Mesenteric fat pad (tissue), 1 donor: ENCODE measurements around the gene ZNF639. TPM values are rescaled to one million over a fixed set of nuclear protein-coding genes. Genes with fewer than 3 reads are reported as not detected.
"Not testable (repeated sequence)": the region's sequence is repeated elsewhere in the genome, so short reads cannot be mapped to it uniquely, and the experiment has no call there.

Experiments used
- DNase-seq: peaks from one replicate; pipeline ENCODE4 v3.0.0-alpha.2; 2020; ENCODE audit warnings: low spot score
- long read RNA-seq: library from polyadenylated mRNA; unstranded; transcript quantifications from one replicate; pipeline ENCODE4 v2.0.0, GENCODE V29; 2020
- total RNA-seq: library from RNA; stranded (reverse); fragmentation: NEBNext Ultra II Directional; extraction: Animal tissue kit (Norgen Biotek cat#: 25700); gene quantifications from one replicate; pipeline ENCODE4 v1.2.1, GENCODE V29; 2021
- donor health status: DM: yes; HTN: yes; CAD: no.

The ZNF639 gene
- total RNA-seq, result 33.0 TPM
- long read RNA-seq, partial matches to known transcripts, result 1 of 5 reads
- long read RNA-seq, other reads (novel, unspliced or antisense), result 1 of 5 reads

- peak; percentile 93 for DNase-seq
Measured at GRCh38 chr3:179322286-179323196, at the start of gene ZNF639. Gene ZNF639 (plus strand): TSS chr3:179323031. CDS start chr3:179328294, 5,263 bp downstream.

GRCh38 chr3:179274434-179274833, 48.4 kb upstream of the ZNF639 start:
- DNase-seq, result not testable (repeated sequence)

GRCh38 chr3:179276001-179276400, 46.8 kb upstream of the ZNF639 start:
- no peak for DNase-seq

- DNase-seq, result no peak
Measured at GRCh38 chr3:179276743-179277142, 46.1 kb upstream of the ZNF639 start.

- no peak for DNase-seq
Measured at GRCh38 chr3:179278151-179278550, 44.7 kb upstream of the ZNF639 start.

GRCh38 chr3:179278932-179279693, 43.7 kb upstream of the ZNF639 start:
- no peak for DNase-seq

GRCh38 chr3:179279837-179280236, 43.0 kb upstream of the ZNF639 start:
- DNase-seq, result no peak

- no peak for DNase-seq
Measured at GRCh38 chr3:179281825-179282224, 41.0 kb upstream of the ZNF639 start.

GRCh38 chr3:179286331-179286730, 36.5 kb upstream of the ZNF639 start:
- no peak for DNase-seq

- DNase-seq, result no peak
Measured at GRCh38 chr3:179288845-179289244, 34.0 kb upstream of the ZNF639 start.

- DNase-seq, result no peak
Measured at GRCh38 chr3:179289295-179289694, 33.5 kb upstream of the ZNF639 start.

- DNase-seq, result no peak
Measured at GRCh38 chr3:179292450-179292849, 30.4 kb upstream of the ZNF639 start.

- no peak for DNase-seq
Measured at GRCh38 chr3:179297971-179298725, 24.7 kb upstream of the ZNF639 start.

- DNase-seq, result no peak
Measured at GRCh38 chr3:179299316-179299715, 23.5 kb upstream of the ZNF639 start.

- DNase-seq, result no peak
Measured at GRCh38 chr3:179299999-179300613, 22.7 kb upstream of the ZNF639 start.

GRCh38 chr3:179301645-179302044, 21.2 kb upstream of the ZNF639 start:
- DNase-seq, result no peak

- no peak for DNase-seq
Measured at GRCh38 chr3:179302111-179302510, 20.7 kb upstream of the ZNF639 start.

GRCh38 chr3:179304605-179305004, 18.2 kb upstream of the ZNF639 start:
- no peak for DNase-seq

- not testable (repeated sequence) for DNase-seq
Measured at GRCh38 chr3:179307362-179307761, 15.5 kb upstream of the ZNF639 start.

- DNase-seq, result no peak
Measured at GRCh38 chr3:179308001-179308400, 14.8 kb upstream of the ZNF639 start.
